Stimulated activated CD4-positive, alpha-beta T cell treated with anti-CD3 and anti-CD28 coated beads, Interleukin-1b, Interleukin-23, amount 100 ng/mL, for 24 hours (primary cell): ENCODE data around the gene KLHDC7B.

Source experiments
- DNase-seq, 4 experiments: peaks; one replicate each; pipeline ENCODE4 v3.0.0-alpha.2; 2020; ENCODE audit warnings: low read depth in 4 of 4, low spot score in 1 of 4

KLHDC7B gene

GRCh38 chr22:50585238-50585637 lies 39.5 kb downstream of the KLHDC7B start:
- no peak for DNase-seq

GRCh38 chr22:50585781-50586180 lies 40.1 kb downstream of the KLHDC7B start:
- no peak for DNase-seq

GRCh38 chr22:50586416-50586815 lies 40.7 kb downstream of the KLHDC7B start:
- DNase-seq: no peak

GRCh38 chr22:50587407-50587806 lies 41.7 kb downstream of the KLHDC7B start:
- DNase-seq: no peak

- DNase-seq: no peak
Measured at GRCh38 chr22:50595189-50595588, 49.5 kb downstream of the KLHDC7B start.

GRCh38 chr22:50597097-50597496 lies 51.4 kb downstream of the KLHDC7B start:
- DNase-seq: no peak

GRCh38 chr22:50599816-50600455 lies 54.2 kb downstream of the KLHDC7B start:
- DNase-seq: peak in 3 of 4 experiments; percentile 37 to 46 (median 44)

GRCh38 chr22:50600538-50600937 lies 54.8 kb downstream of the KLHDC7B start, which contains the start of gene MAPK8IP2:
Gene MAPK8IP2 (plus strand): TSS chr22:50600793. CDS start chr22:50600819, 26 bp downstream.
- DNase-seq: no peak
